Measurements from ENCODE around the gene PHF2.

DNA sequence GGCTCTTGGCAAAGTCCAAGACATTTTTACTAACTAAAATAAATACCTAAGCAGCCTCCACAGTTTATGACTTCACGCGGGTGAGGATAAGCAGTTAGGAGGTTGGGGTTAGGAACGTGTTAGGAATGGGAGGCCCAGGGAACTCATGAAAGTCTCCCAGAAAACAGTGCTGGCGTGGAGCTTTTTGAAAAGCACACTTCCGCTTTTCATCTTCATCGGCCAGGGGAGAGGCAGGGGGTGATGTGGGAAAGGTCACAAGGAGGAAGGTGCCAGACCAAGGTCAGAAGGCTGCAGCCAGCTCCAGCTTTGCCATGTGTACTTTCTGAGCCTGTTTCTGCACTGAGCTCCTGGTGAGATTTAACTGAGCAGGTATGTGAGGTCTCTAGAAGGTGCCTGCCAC, 149.0 kb downstream of the PHF2 start:
- TF ChIP-seq SP1 (IDR thresholded peaks at IDR 0.05), result no peak
- no peak for TF ChIP-seq NFRKB (IDR thresholded peaks at IDR 0.05)
- TF ChIP-seq, protein P1, sequence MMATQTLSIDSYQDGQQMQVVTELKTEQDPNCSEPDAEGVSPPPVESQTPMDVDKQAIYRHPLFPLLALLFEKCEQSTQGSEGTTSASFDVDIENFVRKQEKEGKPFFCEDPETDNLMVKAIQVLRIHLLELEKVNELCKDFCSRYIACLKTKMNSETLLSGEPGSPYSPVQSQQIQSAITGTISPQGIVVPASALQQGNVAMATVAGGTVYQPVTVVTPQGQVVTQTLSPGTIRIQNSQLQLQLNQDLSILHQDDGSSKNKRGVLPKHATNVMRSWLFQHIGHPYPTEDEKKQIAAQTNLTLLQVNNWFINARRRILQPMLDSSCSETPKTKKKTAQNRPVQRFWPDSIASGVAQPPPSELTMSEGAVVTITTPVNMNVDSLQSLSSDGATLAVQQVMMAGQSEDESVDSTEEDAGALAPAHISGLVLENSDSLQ (IDR thresholded peaks at IDR 0.05), result no peak
- TF ChIP-seq FOXK2 (IDR thresholded peaks at IDR 0.05), result no peak
- no peak for TF ChIP-seq FOXA1 (IDR thresholded peaks at IDR 0.05)

All from HEK293T (cell line).